LHCN-M2 (cell line): ENCODE results near the gene SEPHS1. TPM values are rescaled to one million over a fixed set of nuclear protein-coding genes. Genes with fewer than 3 reads are reported as not detected.

Source experiments
- DNase-seq: peaks from one replicate; pipeline ENCODE4 v3.0.0-alpha.2; 2012; ENCODE audit warnings: low read depth
- total RNA-seq: library from RNA; depleted of rRNA; stranded (reverse); fragments of >200 nt; gene quantifications from 2 replicates; pipeline ENCODE4 v1.2.3, GENCODE V29; 2014

The SEPHS1 gene
- total RNA-seq, 1 experiment from 2014 or later: 60.7 TPM

DNA sequence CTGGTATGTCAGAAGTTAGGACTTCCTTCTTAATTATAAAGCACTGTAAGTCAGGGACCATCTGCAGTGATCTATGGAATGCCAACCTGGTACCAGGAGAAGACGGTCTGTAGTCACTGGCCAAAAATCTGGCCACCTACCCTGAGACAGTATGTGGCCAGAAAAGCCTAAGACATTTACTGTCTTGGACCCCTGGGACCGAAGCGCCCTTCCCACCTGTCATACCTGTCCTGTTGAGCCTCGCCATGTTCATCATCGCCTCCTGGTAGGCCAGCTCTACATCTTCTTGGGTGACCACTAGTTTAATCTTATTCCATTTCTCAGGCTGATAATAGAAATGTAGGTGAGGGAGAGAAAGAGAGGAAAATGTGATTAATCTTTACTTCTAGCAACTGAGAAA is 20.0 kb downstream of the SEPHS1 start:
- no peak for DNase-seq

DNA sequence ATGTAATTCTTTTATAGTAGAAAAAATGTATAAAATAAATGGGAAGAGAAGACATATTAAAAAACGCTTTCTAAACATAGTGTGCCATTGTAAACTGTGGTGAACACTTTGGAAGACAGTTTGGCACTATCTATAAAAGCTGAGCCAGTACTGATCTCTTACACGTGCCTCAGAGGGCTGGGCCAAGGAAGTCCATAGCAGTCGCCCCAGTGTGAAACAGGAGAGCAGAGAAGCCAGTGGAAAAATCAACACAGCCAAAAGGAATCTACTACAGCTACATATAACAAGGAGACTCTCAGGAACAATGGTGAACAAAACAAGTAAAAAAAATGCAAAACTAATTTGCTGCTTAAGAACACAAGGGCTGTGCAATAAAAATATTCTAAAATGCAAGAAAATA is 20.6 kb downstream of the SEPHS1 start:
- no peak for DNase-seq

DNA sequence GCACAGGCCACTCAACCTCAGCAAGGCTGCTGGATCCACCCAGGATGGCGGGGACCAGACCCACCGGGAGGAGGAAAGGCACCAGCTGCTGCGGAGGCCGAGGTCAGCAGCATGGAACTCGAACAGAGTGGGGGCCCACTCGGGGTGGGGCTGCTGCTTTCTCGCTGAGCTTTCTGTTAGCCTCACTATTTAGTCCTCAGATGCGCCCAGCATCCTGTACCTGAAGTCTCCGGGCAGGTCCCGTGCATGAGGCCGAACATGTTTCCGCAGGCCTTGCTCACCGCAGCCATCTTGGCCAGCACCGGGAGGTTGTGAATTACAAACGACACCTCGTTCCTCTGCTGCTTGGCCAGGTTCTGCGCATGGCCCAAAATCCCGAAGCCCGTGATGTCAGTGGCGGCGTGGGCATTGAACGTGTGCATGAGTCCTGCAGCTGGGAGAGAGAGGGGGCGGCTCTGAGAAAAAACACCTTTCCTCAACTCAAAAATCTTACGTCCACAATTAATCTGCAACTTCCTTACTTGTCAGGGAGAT is 25.4 kb downstream of the SEPHS1 start:
- no peak for DNase-seq

DNA sequence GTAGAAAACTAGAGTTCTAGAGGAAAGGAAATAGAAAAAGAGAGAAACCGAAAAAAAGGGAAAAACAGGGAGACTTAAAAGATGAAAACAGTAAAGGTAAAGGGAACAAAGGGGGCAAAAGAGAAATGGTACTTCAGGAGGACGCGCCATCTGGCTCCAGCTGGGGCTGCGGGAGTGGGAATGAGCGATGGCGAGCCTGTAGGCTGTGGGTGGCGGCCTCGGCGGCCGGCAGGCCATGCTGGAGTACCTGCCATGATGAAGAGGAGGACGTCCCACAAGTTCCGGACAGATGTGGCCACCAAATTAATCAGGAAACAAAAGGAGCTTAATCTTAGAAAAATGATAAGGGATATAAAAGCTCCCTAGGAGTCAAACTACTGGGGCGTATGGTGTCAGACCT is 26.5 kb downstream of the SEPHS1 start:
- no peak for DNase-seq

DNA sequence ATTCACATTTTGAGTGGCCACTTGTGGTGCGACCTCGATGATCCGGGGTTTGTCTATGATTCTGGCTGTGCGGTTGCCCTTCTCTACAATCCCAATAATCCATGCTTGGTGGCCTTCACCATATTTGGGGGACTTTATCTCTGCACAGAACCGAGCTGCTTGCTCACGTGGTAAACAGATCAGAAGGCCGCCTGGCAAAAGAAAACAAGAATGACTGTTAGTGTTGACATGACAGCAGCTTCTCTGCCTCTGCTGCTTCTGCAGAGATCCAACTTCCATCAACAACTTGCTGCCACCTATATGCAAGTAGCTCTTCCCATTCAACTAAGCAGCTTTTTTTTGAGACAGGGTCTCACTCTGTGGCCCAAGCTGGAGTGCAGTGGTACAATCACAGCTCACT is 28.9 kb downstream of the SEPHS1 start:
- no peak for DNase-seq

DNA sequence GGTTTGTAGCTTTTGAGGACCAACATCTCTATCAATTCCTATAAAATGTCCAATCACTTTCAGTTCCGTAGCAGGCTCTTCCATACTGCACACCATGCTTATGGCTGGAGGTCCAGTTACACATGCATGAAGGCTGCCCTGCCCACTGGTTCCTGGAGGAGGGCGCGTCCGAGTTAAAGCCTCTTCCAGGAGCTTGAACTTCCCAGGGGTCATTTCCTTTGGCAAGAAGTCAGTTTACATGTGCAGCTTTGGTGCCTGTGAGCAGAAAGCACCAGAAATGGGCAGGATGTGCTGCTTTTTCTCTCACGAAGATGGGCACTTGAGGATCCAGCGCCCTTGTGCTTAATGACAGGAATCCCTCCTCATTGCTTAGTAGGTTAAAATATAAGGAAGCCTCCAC is 30.6 kb downstream of the SEPHS1 start:
- no peak for DNase-seq

DNA sequence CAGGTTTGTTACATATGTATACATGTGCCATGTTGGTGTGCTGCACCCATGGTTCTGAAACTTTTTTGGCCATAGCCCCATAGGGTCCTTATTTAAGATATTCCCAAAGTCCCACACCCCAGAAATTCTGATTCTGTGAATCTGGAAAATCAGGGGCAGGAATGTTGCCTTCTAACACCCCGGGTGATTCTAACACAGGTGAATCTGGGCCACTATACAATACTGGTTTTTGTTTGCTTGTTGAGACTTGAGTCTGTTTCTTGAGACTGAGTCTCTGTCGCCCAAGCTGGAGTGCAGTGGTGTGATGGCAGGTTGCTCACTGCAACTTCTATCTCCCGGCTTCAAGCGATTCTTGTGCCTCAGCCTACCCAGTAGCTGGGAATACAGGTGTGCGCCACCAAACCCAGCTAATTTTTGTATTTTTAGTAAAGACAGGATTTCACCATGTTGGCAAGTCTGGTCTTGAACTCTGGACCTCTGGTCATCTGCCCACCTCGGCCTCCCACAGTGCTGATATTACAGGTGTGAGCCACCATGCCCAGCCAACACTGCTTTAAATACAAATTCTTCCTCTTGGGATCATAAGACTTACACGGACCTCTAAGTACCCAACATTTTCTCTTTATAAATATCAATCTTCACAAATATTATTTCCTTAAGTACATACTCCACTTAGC is 31.3 kb downstream of the SEPHS1 start:
- DNase-seq: no peak

DNA sequence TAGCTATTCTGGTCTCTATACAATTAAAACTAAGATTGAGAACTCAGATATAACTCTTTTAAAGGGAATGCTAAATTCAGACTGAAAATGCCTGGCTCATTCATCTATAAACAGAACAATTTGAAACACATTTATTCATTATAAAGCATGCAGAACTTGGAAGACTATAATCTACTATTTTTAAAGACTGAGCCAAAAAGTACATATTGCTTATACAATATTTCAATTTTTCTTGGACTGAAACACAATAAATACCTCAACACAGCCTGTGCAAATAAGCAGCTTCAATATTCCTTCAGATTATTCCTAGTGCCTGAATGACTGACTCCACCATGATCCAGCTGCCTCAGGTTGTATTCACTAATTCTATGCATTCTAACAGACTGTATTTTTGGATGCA is 32.7 kb downstream of the SEPHS1 start:
- no peak for DNase-seq

DNA sequence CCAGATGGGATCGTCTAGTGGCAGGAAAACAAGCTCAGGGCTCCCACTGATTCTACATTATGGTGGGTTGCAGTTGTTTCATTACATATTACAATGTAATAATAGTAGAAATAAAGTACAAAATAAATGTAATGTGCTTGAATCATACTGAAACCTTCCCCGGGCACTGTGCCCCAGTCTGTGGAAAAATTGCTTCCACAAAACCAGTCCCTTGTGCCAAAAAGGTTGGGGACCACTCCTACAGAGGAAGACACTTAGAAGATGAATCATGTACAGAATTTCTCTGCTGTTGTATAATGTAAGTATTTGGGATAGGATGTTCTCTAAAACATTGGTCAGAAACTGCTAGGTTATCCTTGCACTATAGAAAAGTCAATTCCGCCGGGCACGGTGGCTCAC is 36.9 kb downstream of the SEPHS1 start:
- no peak for DNase-seq

DNA sequence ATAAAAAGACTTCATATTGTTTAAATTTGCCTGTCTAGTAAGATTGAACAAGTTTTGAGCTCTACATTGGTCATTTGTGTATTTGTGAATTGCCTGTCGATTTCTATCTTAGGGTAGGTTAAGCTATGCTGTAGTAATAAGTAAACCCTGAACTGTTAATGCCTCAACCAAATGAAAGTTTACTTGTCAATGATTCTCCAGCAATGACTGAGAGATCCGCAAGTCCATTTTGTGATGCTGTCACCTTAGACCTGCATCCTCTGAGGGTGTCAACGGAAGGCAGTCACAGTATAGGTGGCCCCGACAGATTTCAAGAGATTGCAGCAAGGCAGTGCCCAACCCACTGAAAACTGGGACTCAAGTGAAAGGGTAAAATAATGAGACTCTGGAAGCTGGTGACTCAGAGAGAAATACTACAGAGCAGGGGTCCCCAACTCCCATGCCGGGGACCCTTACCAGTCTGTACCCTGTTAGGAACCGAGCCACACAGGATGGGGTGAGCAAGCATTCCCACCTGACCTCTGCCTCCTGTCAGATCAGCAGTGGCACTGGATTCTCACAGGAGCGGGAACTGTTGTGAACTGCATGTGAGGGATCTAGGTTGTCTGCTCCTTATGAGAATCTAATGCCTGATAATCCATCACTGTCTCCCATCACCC is 37.4 kb downstream of the SEPHS1 start:
- DNase-seq: no peak

DNA sequence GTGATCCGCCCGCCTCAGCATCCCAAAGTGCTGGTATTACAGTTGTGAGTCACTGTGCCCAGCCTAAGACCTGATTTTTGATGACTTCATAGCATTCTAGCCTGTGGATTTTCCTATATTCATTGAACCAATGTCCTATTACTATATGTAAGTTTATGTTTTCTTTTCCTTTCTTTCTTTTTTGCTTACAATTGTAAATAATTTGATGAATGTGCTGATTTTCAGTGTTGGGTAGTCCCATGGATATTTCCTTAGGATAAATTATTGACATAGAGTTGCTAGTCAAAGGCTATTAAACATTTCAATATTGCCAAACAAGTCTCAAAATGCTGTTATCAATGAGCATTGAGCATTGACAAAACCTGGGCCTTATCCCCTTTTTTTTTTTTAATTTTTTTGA is 38.3 kb downstream of the SEPHS1 start:
- no peak for DNase-seq

DNA sequence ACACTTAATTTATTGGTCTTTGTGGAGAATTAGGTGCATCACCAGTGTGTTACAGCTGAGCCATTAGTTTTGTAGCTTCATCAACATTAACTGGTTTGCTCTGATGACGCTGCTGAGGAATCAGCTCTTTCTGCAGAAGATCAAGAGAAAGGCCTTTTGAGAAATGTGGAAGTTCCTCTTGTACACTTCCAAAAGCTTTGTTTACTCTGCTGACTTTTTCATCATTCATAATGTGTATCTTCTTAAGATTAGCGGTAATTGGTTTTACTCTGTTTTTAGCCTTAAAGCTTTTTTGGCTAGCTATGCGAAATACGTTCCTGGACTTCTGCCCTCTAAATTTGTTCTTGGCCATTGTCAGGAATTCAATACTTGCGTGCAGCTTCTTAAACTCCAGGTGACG is 40.0 kb downstream of the SEPHS1 start:
- DNase-seq: no peak

DNA sequence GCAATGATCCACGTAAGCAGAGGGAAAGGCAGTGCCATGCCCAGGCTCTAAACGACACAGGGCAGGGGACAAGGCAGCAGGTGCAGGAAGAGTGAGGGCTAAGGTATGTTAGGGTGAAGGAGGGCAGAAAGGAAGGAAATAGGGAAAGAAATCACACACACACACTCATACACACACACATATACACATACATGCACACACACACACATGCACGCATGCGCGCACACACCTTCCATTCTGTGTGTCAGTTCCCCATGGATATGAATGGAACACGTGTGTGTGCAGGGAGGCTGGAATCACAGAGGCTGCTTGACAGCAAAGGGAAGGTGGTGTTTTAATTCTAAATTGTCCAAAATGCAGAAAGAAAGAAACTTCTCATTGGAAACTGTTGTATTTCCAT is 42.0 kb downstream of the SEPHS1 start:
- no peak for DNase-seq

DNA sequence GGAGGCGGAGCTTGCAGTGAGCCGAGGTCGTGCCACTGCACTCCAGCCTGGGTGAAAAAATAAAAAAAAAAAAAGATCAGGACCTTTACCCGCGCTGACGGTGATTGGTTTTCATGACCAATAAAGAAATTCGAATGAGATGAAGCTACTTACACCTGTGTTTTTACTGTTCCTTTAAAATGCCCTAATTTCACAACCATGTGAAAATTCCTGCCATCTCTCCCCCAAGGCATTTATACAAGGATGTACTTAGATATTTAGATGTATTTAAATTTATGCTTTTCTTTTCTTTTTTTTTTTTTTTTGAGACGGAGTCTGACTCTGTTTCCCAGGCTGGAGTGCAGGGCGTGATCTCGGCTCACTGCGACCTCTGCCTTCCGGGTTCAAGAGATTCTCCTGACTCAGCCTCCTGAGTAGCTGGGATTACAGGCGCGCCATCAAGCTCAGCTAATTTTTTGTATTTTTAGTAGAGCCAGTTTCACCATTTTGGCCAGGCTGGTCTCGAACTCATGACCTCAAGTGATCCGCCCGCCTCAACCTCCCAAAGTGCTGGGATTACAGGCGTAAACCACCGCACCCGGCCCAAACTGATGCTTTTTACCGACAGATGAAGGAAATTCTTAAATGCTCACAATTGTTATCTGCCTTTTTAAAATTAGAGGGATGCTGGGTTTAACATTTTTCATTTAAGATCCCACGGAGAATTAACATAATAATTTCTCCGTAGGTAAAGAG is 45.1 kb downstream of the SEPHS1 start:
- no peak for DNase-seq

DNA sequence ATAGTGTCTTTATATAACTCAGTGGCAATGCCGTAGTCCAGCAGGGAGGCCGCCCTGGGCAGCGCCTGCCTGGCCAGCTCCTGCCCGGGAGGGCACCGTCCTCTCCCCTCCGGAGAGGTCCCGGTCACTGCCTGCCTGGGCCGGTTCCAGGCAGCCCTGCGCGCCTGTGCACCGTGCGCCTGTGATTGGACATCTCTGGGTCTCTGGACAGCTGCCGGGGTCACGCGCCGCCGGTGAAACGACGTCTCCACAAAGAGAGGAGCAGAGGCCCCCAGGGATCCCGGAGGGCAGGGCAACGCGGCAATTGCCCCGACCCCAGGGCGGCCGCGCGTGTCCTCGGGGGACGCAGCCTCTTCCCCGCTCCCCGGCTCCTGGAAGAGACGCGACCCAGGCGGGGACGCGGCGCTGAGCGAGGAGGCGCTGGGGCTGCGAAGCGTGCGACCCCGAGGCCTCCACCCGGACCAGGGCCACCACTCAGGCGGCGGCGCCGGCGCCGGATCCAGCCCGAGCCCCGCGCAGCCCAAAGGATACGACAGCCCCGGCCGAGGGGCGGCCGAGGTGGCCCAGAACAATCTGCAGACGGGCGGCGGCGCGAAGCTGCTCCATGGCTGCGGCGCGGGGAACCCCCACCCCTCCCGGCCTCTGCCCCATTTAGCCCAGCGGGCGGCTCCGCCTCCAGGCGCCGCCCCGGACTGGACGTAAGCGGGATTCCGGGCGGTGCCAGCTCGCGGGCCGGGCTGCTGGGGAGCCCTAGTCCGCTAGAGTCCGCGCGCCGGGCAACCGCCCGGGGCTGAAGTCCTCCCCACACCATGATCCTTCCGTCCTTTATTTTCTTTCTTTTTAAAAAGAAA is 48.4 kb downstream of the SEPHS1 start, which contains the start of gene PHYH:
Gene PHYH (minus strand): TSS at position 628 of the 851 bp plus-strand sequence. CDS start 22 bp downstream, at position 606.
- peak; percentile 92 for DNase-seq

DNA sequence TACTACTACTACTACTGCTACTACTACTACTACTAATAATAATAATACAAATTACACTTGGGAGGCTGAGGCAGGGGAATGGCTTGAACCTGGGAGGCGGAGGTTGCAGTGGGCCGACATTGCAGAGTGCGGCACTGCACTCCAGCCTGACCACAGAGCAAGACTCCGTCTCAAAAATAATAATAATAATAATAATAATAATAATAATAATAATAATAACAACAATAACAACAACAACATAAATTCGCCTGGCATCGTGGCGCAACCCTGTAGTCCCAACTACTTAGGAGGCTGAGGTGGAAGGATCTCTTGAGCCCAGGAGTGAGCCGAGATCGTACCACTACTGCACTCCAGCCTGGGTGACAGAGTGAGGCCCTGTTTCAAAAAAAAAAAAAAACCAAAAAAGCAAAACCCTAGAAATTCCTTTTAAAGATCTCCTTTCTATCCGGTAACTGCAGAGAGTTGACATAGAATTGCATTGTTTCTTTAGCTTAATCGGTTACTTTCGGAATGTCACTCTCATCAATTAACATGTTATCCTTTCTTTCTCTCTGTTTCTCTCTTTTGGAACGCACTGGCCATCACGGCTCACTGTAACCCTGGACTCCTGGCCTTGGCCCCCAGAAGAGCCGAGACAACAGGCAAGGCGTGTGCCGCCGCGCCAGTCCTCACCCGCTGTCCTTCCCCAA is 49.2 kb downstream of the SEPHS1 start:
- DNase-seq: no peak

DNA sequence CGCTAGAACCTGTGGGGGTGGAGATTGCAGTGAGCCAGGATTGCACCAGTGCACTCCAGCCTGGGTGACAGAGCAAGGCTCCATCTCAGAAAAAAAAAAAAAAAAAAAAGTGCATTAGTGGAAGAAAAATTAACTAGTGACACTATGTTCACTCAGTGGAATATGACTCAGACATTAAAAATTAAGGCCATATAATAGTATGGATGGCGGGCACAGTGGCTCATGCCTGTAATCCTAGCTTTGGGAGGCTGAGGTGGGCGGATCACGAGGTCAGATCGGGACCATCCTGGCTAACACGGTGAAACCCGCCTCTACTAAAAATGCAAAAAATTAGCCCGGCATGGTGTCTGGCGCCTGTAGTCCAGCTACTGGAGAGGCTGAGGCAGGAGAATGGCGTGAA is 51.6 kb downstream of the SEPHS1 start:
- no peak for DNase-seq

DNA sequence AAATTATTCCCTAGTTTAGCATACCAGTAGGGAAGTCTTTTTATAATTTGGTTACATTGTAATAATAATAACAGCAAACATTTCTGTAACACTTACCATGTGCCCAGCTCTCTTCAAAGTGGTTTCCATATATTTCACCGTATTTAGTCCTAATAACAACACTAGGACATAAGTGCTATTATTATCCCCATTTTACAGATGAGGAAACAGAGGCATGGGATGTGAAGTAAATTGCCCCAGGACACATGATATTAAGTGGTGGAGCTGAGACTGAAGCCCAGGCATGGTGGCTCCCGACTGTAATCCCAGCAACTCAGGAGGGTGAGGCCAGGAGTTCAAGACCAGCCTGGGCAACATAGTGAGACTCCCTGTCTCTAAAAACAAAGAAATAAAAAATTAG is 53.3 kb downstream of the SEPHS1 start:
- no peak for DNase-seq

DNA sequence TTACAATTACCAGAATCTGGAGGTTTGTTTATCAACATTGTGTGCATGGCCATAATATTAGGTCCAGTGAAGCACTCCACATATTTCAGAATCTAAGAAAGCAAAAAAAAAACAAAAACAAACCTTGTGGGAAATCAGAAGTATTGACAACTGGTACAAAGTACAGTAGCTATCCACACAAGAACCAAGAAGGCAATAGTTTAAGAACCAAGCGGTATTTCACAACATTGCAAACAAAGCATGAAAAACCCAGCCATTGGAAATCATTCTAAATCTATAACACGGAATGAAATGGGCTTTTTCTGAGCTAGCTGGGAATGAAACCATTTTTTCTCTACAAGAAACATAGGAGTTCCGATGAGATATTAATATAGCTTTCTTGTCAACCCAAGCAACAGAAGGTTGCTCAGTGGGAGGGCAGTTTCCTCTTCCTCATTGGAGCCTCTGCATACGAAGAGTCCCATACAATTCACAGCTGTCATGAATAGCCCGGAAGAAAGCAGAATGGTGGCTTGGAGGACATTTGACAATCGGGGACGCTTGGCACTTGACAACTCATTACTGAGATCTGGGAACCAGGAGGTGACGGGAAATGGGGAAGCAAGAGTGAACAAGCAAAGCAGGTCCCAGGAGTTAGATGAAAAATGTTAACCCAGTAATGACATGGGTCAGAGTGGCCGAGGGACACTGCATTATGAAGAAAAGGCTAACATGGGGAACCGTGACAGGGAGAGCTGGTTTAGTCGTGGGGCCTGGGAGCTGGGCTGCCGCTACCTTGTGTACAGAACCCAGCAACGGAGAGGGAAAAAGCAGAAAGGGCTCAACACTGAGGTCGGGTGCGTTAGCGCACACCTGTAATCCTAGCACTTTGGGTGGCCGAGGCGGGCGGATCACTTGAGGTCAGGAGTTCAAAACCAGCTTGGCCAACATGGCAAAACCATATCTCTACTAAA is 56.0 kb downstream of the SEPHS1 start:
- no peak for DNase-seq

DNA sequence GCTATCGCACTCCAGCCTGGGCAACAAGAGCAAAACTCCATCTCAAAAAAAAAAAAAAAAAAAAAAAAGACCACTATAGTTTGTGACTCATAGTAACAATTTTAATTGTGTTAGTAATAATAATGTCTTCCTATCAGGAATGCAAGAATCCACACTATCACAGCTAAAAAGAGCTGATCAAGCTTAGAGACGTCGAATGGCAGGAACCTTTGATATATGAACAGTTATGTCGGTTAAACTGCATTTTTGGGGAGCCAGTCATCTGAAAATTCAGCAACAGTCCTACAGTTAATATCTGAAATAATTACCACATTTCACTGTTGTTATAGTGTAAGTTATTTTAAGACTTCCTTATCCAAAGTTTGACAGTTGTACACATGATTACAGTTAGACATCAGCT is 57.0 kb downstream of the SEPHS1 start:
- DNase-seq: no peak
